Stimulated activated naive CD4-positive, alpha-beta T cell treated with Interleukin-2 at 50 U/mL for 16 hours (primary cell): Measurements from ENCODE around the gene ZNF273.
"Not testable (repeated sequence)": the region's sequence is repeated elsewhere in the genome, so short reads cannot be mapped to it uniquely, and the experiment has no call there.

Experiments used
- DNase-seq: peaks from one replicate; lab custom pipeline; 2025; lab: John Stamatoyannopoulos, UW

The ZNF273 gene

DNA sequence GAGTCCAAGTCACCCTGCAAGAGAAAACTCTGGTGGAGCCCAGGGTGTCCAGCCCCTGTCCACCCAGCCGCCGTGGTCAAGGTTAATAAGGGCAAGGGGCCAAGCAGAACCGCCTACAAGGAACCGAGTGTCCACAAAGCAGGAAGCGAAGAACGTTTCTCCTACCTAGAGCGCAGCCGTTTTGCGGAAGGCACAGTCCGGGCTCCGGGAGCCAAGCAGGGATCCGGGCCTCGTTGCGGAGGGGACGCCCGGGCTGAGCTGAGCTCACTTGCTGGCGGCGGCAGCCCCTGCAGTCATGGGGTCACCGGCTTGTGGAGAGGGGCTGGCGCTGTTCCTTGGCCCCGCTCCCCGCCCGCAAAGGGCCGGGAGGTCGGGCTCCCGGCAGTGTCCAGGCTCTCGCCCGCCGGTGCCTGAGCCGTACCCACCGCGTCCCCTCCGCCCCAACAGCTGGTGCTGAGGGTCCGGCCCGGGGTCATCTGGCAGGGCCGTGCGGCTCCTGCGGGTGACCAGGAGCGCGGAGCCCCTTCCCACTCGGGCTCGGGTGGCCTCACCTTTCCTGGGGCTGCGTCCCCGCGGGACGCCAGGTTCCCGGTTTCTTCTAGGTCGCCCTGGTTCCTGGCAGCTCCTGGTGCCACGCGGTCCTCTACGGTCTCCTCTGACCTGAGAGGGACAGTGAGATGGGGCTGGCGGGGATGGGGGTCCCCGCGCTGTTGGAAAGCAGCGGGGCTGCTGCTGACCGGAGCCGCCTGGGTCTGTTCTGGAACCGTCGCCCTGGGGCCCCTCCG lies 14.0 kb upstream of the ZNF273 start:
- DNase-seq, result no peak

DNA sequence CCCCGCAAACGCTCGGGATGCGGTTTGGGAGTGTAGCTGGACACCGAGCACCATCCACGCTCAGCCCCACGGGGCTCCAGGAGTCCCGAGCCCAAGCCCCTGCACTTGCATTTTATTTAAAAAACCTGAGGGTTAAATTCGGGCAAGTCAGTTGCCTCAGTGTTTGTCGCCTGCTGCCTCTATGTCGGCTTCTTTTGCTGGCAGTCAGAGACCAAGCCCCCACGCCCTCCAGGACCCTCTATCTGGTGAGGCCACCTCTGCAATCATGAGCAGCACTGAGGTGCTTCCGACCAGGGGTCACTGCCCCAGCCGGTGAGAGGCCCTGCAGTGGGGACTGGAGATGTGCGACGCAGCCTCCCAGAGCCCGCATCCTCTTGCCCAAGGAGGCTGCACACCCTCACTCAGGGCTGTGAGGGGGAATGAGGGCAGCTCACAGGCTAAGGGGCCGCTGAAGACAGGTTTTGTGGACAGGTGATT lies 13.3 kb upstream of the ZNF273 start:
- no peak for DNase-seq

DNA sequence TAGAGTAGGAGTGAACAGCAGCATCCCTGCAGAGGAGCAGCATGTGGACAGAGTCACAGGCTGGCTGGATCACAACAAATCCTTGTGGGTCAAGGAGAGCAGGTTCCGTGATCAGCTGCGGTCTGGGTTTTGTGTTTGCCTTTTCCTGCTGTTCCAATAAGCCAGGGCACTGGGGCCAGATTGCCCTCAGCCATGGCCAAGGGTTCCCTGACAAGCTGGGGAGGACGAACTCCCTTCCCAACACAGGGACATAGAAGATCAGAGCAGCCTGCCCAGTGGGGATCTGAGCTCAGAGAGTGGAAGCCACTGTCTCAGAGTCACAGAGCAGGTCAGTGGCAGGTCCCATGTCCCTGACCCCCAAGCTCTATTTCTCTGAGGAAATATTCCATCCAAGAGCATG lies 12.8 kb upstream of the ZNF273 start:
- not testable (repeated sequence) for DNase-seq

DNA sequence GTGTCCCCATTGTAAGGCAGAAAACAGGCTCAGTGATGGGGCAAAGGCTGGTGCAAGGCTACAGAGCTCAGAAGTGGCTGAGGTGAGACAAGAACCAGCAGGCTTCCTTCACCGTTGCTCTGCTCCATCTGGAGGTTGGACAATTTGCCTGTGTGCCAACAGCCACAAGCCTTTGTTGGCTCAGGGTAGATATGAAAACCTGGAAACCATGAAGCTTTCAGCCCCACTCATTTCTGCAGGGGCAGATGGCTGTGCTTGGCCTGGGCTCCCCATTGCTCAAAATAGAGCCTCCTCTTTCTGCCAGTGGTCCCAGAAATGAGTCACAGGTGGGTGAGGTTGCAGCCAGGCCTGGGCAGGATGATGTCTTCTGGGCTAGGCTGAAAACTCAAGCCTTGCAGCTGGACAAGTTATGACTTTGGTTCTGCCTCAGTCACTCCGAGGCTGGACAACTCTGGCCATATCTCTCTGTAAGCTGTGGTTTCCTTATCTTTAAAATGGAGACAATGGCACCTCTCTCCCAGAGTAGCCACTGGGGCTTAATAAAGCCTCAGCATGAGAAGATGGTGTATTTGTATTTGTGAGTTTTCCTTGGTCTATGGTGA lies 12.2 kb upstream of the ZNF273 start:
- no peak for DNase-seq

DNA sequence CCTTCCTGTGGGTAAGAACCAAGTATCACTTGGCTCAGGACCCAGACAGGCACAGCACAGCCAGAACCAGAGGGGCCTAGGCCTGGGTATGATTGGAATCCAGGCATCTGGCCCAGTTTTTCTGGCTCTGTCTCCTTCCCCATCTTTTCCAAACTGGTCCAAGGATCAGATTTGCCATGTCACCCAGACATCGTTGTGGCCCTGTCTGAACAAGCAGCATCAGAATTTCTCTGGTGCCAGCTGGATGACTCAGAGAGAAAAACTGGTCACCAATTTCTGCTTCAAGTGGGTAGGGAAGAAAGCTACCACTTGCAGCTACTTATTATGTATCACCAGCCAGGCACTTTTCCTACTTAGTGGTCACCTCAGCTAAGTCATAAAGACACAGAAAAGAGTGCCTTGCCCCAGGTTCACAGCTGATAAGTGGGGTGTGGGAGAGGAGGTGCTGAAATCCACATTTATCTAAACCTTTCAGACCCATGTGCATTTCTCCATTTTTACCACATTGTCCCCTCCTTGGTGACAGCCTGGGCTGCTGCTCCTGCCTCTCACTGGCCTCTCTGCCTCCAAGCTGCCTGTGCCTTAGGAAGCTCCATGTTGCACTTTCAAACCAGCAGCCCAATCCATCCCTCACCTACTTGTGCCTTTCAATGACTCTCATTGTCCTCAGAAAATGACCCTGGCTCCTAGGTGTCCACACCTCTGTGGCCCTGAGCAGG lies 11.6 kb upstream of the ZNF273 start:
- DNase-seq, result not testable (repeated sequence)

DNA sequence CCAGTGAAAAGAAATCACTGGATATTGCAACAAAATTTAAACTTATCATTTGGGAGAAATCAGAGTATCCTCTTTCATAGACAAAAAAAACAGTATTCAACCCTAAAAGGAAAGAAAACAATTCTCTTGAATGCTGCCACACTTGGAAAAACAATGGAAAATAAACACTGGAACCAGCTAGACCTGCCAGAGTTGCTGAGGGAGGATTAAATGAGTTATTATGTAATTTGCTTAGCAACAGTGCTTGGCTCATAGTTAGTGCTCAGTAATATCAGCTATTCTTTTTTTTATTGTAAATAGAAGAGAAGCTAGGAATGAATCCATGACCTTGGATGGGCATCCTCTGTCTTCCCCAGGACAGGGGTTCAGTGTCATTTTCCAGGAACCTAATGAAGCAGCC lies 11.0 kb upstream of the ZNF273 start:
- no peak for DNase-seq

DNA sequence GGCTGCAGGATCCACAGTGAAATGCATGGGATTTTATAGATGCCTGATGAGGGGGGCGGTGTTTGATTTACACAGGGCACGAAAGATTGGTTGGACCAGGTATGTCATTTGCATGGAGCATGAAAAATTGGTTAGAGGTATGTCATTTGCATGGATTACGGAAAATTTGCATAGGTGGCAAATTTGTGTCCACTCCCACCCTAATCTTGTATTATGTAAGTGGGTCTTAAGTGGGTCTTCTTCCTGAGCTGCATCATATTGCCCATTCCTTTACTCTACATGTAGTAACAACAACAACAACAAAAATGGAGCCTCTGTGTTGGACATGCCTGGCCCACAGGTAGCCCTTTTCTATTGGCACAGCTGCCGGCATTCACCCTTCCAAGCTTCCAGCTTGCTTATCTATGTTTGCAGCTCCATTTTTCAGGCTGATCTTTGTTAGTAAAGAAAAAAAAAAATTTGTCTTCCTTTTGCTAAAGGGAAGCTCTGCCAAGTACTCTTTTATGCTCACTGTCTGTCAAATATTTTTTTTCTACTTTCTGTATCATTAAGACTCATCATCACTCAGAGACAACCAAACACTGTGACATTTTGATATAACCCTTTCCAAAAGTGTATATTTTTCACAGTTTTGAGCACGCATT lies 10.3 kb upstream of the ZNF273 start:
- DNase-seq, result no peak

DNA sequence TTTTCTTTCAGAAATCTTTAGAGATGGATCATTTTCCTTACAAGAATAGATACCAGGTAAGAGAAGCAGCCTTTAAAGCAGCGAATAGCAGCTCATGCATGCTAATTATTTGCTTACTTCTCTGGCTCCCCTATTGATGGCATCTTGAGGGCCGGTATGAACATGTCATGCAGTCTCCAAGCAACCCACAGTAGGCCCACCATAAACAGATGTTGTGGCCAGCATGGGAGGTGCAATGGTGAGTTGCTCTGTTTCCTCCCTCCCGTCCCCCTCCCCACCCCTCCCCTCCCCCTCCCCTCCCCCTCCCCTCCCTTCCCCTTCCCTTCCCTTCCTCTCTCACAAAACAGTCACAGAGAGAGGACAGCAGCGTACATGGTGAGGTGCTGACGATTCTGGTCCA lies 9.7 kb upstream of the ZNF273 start:
- DNase-seq, result no peak

DNA sequence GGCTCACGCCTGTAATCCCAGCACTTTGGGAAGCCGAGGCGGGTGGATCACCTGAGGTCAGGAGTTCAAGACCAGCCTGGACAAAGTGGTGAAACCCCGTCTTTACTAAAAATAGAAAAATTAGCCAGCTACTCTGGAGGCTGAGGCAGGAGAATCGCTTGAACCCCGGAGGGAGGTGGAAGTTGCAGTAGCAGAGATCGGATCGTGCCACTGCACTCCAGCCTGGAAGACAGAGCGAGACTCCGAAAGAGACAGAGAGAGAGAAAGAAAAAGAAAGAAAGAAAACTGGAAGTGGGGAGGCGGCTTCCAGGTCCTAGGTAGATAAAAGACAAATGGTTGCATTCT lies 640 bp upstream of the ZNF273 start:
- not testable (repeated sequence) for DNase-seq

DNA sequence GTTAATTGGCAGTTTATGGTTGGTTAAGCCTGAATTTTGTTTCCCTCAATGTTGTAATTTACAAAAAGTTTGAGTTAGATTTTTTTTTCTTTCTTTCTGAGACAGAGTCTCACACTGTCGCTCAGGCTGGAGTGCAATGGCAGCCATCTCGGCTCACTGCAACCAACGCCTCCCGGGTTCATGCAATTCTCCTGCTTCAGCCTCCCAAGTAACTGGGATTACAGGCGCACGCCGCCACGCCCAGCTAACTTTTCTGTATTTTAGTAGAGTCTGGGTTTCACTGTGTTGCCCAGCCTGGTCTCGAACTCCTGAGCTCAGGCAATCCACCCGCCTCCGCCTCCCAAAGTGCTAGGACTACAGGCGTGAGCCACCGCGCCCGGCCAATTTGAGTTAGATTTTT lies 935 bp downstream of the ZNF273 start:
- DNase-seq, result no peak

DNA sequence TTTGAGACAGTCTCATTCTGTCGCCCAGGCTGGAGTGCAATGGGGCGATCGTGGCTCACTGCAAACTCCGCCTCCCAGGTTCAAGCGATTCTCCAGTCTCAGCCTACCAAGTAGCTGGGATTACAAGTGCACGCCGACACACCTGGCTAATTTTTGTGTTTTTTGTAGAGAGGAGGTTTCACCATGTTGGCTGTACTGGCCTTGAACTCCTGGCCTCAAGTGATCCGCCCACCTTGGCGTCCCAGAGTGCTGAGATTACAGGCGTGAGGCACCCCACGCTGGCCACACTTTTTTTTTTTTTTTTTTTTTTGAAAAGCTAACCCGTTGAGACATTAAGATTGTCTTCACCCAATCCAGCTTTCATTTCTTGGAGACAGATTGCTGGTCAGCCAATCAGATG lies 2.1 kb downstream of the ZNF273 start:
- no peak for DNase-seq

DNA sequence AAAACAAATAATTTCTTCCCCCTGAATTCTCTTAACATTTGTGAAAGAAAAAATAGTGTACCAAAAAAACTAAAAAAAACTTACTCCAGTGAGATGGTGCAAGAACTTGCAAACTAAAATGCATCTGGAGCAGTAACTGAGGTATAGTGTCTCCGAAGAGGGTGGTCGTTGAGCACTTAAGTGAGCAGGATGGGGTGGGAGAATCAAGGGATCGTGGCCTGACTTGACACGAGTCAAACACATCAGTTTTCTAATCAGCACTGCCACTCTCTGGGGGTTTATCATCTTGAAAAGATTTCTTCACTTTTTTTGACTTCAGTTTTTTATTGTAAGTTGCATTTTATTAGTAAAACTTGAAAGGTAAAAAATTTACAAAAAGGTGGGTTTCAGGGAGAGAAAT lies 2.5 kb downstream of the ZNF273 start:
- DNase-seq, result no peak

DNA sequence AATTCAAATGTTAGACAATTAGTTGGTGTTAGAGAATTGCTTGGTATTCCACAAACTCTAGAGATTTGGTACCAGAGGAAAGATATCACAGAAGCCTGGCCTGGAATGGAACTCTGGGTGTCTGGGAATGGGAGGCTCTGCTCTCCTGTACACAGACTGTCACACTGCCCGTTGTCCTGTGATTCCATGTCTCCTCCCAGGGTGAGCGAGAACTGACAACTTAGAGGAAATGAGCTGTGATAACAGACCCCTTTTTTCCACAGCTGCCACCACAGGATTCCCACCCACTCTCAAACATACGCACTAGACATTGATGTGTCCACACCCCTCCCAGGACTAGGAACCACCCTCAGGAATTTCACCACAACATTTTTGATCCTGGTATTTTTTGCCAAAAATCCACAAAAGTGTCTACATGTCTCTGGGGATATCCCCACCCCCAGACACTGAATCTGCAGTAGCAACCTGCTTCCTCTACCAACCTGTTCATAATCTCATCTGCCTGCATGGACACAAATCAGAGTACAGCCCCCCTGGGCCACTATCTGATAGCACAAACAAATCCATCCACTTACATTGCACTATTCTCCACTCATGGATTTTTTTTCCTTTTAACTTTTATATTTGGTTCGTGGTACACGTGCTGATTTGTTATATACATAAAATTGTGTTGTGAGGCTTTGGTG lies 4.7 kb downstream of the ZNF273 start:
- DNase-seq, result no peak

DNA sequence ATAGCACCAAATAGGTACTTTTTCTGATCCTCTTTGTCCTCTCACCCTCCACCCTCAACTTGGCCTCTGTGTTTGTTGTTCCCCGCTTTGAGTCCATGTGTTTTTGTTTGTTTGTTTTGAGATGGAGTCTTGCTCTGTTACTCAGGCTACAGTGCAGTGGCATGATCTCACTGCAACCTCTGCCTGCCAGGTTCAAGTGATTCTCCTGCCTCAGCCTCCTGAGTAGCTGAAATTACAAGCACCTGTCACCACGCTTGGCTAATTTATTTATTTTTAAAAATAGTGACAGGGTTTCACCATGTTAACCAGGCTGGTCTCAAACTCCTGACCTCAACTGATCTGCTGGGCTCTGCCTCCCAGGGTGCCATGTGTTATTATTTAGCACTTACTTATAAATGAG lies 5.3 kb downstream of the ZNF273 start:
- DNase-seq, result no peak

DNA sequence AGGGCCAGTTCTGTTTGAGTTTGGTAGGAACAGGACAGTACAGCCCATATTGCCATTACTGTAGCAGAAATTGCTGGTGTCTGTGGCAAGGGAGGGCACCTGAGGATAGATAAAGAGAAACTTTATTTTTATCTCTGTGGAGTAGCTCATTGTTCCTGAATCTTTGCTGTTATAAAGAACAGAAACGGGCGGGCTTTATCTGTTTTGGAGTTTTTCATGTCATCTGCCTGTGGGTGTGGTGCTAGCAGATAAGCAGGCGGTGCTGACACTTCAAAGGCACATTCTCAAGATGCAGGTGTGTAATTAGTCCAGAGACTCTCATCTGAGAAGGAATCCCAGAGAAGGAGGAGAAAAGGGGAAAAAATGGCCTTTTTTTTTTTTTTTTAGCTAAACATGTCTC lies 11.5 kb downstream of the ZNF273 start:
- DNase-seq, result no peak

DNA sequence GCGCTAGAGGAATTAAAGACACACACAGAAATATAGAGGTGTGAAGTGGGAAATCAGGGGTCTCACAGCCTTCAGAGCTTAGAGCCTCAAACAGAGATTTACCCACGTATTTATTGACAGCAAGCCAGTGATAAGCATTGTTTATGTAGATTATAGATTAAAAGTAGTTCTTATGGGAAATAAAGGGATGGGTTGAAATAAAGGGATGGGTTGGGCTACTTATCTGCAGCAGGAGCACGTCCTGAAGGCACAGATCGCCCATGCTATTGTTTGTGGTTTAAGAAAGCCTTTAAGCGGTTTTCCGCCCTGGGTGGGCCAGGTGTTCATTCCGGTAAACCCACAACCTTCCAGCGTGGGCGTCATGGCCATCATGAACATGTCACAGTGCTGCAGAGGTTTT lies 12.2 kb downstream of the ZNF273 start:
- not testable (repeated sequence) for DNase-seq

DNA sequence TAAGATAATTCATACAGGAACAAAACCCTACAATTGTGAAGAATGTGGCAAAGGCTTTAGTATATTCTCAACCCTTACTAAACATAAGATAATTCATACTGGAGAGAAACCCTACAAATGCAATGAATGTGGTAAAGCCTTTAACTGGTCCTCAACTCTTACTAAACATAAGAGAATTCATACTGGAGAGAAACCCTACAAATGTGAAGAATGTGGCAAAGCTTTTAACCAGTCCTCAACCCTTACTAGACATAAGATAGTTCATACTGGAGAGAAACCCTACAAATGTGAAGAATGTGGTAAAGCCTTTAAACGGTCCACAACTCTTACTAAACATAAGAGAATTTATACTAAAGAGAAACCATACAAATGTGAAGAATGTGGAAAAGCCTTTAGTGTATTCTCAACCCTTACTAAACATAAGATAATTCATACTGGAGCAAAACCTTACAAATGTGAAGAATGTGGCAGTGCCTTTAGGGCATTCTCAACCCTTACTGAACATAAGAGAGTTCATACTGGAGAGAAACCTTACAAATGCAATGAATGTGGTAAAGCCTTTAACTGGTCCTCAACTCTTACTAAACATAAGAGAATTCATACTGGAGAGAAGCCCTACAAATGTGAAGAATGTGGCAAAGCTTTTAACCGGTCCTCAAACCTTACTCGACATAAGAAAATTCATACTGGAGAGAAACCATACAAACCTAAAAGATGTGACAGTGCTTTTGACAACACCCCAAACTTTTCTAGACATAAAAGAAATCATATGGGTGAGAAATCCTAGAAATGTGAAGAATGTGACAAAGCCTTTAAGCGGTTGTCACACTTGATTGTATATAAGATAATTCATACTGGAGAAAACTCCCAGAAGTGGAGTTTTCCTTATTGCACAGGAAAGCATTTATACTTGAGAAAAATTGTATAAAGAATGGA lies 25.4 kb downstream of the ZNF273 start:
- not testable (repeated sequence) for DNase-seq

DNA sequence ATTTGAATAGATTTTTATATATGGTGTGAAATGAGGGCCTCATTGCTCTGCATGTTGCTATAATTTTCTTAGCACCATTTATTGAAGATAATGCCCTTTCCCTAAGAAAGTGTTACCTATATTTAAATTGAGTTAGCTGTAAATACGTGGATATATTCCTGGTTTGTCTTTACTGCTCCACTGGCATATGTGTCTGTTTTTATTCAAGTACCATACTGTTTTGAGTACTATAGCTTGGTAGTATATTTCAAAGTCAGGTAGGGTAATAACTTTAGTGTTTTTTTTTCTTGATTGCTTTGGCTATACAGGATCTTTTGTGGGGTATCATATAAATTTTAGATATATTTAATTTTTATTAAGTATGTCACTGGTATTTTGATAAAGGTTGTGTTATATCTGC lies 31.4 kb downstream of the ZNF273 start:
- no peak for DNase-seq

DNA sequence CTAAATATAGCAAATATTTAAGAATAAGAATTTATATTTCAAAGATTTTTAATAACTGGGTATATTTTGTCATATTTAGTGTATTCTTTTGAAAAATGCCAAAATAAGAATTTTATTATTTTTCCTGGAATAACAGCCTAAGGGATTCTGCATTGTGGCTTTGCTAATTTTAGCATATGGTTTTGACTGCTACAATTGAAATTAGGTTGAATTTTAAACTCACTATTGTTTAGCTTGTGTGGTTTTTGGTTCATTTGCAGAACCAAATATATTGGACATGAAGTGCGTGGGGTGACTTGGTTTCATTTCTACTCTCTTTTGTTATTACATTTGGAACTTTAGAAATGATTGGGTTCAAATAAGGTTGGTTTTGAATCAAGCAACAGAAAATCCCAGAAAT lies 35.5 kb downstream of the ZNF273 start:
- DNase-seq, result no peak

DNA sequence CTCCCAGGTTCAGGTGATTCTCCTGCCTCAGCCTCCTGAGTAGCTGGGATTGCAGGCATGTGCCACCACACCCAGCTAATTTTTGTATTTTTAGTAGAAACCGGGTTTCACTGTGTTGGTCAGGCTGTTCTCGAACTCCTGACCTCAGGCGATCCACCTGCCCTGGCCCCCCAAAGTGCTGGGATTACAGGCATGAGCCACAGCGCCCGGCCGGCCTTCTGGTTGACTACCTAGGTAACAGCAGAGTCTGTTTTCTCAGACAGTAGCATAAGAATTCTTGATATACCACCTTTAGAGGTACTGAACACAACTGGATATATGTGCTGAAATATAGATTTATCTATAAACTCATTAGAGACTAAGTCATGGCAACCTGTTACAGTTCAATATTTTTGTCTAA lies 36.9 kb downstream of the ZNF273 start:
- not testable (repeated sequence) for DNase-seq
